ENCODE data around the gene PIGT.

The PIGT gene

DNA sequence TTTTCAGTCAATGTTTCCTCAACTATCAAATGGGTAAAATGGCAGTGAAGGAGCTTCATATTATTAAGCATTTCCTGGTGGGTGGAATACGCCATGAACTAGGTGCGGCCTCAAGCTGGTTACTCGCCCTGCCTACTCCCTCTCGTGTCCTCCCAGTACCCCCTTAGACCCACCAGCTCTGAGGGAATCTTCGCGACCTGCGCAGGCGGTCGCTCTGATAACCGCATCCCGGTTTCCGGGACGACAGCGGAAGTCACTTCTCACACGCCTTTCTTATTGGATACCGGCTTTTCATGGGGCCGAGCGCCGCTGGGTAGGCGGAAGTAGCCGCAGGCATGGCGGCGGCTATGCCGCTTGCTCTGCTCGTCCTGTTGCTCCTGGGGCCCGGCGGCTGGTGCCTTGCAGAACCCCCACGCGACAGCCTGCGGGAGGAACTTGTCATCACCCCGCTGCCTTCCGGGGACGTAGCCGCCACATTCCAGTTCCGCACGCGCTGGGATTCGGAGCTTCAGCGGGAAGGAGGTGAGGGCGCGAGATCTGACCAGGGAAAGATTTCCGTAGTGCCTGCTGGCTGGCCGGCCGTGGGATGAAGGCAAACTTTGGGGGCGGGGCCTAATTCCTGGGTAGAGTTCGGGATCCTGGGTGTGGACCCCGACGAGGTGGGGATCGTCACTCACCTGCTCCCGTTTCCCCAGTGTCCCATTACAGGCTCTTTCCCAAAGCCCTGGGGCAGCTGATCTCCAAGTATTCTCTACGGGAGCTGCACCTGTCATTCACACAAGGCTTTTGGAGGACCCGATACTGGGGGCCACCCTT, at the start of gene PIGT:
PIGT (plus strand) TSS at position 320 of the 816 bp plus-strand sequence; CDS start at position 336, 16 bp downstream.
- DNase-seq (ENCODE audit: low read depth) = peak; percentile 92

DNA sequence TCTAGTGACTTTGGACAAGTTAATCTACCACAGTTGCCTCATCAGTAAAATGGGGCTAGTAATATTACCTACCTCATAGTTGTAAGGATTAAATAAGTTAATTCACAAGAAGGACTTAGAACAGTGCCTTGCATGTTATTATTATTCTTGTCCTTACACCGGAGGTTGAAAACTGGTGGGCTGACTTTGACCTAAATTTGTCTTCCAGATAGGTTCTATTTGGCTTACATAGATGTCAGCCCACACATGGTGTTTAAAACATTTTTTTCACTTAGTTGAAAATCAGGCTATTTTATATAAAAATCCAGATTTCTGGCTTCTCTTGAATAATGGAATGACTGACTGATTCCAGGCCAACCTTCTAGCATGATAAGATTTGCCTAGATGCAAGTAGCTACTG, 49.7 kb upstream of the PIGT start:
- no peak for DNase-seq (ENCODE audit: low read depth)

GRCh38 chr20:45366631-45367030, 49.3 kb upstream of the PIGT start:
- DNase-seq (ENCODE audit: low read depth) = no peak

DNA sequence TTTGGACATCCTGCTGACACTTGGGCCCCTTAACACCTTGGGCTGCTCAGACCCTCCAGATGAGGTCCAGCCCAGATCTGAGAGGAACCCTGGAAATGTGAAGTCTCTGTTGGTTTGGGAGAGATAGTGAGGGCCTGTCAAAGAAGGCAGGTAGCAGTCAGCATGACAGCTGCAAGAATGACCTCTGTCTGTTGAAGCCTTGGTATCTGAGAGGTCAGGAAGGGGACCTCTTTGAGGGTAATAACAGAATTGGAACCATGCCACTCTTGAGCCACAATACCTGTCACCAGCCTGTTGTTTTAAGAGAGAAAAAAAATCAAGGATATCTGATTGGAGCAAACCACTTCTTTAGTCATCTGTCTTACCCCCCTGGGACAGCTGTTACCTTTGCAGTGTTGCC, 48.8 kb upstream of the PIGT start:
- no peak for DNase-seq (ENCODE audit: low read depth)

DNA sequence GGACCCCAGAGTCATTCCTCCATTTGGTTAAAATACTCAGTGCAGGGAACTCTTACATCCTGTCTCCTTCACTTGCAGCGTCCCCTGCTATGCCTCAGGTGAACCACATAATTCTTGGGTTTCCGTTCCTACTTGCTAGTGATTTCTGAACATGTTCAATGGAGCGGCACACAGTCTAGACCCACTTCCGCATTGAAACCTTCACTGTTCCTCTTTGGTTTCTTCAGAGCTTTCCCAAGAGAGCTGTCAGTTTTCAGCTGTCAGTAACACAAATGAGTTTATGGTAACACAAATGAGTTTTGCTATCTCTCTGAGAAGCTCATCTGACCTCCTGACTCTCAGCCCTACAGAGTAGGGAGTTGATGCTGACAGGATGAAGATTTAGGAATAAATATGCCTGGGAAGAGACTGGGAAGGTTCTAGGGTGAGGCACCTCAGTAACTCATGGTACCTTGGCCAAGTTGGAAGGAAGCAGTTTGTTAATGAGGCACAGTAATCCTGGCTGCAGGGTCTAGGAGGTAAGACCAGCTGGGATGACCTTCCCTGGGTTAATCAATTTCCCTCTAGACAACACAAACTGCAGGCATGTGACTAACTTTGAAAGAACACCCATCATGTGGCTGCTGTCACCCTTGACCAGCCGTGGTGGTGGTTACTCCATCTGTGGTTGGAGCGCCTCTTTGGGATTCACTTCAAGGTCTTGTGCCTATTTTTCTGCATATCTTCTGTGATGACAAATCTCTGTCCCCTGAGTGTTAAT, 47.5 kb upstream of the PIGT start:
- DNase-seq (ENCODE audit: low read depth) = no peak

DNA sequence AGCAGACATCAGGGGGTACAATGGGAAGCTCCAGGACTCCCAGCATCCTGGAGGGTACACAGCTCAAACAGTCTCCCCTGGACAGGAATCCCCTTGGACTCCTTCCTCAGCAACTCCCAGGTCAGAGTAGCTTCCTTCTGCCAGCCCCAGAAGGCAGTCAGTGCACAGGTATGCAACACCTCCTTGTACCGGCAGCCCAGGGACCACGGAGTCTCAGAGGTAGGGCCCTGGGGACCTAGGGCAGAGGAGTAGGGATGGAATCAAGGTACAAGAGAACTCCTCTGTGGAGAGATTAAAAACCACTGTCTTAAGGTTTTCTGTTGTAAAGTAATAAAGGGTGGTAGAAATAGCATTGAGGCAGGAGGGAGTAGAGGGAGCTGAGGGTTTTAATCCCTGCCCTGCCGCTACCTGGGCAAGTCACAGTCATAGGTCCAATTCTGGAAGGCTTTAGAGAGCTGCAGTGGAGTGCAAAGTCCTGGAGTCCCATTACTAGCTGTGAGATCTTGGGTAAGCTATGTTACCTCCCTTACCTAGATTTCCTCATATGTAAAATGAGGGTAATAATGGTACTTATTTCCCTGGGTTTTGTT, 45.3 kb upstream of the PIGT start:
- no peak for DNase-seq (ENCODE audit: low read depth)

- DNase-seq (ENCODE audit: low read depth) = no peak
Observed at GRCh38 chr20:45372241-45372640, 43.7 kb upstream of the PIGT start.

- no peak for DNase-seq (ENCODE audit: low read depth)
Observed at GRCh38 chr20:45372646-45373352, 43.1 kb upstream of the PIGT start.

DNA sequence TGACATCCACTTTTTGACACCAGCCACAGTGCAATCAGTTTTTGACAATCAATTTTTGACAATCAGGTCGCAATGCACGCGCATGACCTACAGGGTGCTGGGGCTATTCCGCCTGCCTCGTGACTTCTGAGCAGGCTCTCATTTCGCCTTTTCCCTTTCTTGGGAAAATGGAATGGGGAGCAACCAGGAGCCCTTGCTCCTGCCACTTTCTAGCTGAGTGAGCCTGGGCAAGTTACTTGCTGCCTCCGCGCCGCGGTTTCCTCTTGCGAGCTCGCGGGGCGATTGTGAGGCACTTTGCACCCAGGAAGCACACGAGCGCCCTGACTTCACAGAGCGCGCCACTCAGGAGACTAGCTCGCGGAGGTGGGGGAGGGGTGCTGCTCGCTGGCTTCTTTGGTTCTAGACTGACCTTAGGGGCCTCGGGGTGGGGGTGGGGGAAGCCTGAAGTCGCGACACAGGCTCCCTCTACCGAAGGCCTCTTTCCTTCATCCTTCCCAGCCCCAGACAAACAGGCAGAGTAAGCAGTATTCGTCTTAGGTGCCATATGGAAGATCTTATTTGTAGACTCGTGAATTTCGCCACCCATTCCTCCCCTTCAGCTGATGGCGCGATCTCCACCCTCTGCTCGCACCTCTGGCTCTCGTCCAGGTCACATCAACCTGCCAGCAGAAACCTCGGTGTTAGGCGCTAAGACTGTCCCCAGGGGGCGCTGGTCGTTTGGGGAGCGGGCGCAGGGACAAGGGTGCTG, 42.4 kb upstream of the PIGT start:
- peak; percentile 92 for DNase-seq (ENCODE audit: low read depth)

DNA sequence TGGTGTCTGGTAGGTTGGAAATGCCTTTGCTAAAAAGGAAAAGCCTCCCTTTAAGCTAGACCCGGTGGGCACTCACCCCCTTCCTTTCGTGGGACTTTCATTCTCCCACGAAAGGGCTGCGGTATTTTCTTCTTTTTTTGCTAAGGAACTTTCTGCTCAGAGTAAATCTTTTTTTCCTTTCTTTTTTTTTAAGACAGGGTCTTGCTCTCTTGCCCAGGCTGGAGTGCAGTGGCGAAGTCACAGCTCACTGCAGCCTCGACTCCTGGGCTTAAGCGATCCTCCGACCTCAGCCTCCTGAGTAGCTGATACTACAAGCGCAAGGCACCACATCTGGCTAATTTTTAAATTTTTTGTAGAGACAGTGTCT, 41.9 kb upstream of the PIGT start:
- DNase-seq (ENCODE audit: low read depth) = no peak

GRCh38 chr20:45374966-45375365, 41.0 kb upstream of the PIGT start:
- no peak for DNase-seq (ENCODE audit: low read depth)

GRCh38 chr20:45377269-45377668, 38.7 kb upstream of the PIGT start:
- no peak for DNase-seq (ENCODE audit: low read depth)

- no peak for DNase-seq (ENCODE audit: low read depth)
Observed at GRCh38 chr20:45378191-45378590, 37.8 kb upstream of the PIGT start, which contains the start of gene TP53TG5. TSS of gene TP53TG5 (minus strand) at chr20:45378325. CDS start at chr20:45378236, 89 bp downstream.

- no peak for DNase-seq (ENCODE audit: low read depth)
Observed at GRCh38 chr20:45387274-45387673, 28.7 kb upstream of the PIGT start.

DNA sequence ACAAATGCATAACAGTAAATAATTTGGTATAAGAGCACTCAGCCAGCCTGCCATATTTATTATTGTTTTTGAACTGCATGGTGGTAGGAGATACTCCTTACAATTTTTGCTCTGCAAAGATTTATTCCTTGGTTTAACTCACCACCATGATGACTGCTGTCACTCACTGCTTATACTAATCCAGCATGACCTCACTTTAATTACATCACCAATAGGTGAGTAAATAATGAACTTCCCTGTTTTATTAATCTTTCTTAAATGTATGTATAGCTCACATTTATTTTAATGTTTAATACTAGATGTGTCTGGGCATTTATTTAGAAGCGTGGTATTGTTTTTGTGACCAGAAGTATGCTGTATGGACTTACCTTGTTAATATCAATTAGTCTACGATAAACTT, 25.0 kb upstream of the PIGT start:
- no peak for DNase-seq (ENCODE audit: low read depth)

GRCh38 chr20:45391559-45391958, 24.4 kb upstream of the PIGT start:
- no peak for DNase-seq (ENCODE audit: low read depth)

- no peak for DNase-seq (ENCODE audit: low read depth)
Observed at GRCh38 chr20:45392733-45393132, 23.2 kb upstream of the PIGT start.

DNA sequence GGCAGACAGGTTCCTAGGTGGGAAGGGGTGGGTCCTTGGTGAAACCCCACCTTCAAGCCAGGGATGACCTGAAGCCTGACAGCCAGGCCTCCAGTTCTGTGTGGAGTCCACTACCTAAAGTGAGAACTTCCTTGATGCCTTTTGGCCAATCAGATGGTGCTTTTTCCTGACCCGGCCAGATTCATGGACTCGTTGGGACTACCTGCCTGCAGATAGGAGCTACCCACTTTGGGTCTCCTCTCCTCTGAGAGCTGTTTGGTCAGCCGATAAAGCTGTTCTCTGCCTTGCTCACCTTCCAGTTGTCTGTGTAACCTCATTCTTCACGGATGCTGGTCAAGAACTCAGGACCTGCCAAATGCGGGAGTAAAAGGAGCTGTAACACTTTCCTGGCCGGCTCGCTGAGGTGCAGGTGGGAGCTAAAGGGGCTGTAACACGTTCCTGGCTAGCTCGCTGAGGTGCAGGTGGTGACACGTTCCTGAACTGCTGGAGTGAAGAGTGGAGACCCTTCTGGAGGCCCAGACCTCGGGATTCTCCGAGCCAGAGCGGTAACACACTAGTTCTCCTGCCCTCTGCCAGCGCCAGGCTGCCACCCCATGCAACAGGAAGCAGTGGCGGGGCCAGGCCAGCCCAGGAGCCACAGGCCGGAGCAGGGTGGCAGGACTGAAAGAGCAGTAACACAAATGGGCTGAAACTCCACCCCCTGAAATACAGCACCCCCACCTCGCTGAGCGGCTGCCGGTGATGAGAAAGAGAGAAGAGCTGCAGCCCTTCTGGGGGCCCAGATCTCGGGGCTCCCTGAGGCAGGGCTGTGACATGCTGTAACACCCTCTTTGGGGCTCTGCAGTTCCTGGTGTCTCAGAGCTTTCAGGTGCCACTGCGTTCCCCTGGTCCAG, 21.5 kb upstream of the PIGT start:
- DNase-seq (ENCODE audit: low read depth) = no peak

GRCh38 chr20:45395114-45395415, 20.9 kb upstream of the PIGT start:
- DNase-seq (ENCODE audit: low read depth) = no peak

DNA sequence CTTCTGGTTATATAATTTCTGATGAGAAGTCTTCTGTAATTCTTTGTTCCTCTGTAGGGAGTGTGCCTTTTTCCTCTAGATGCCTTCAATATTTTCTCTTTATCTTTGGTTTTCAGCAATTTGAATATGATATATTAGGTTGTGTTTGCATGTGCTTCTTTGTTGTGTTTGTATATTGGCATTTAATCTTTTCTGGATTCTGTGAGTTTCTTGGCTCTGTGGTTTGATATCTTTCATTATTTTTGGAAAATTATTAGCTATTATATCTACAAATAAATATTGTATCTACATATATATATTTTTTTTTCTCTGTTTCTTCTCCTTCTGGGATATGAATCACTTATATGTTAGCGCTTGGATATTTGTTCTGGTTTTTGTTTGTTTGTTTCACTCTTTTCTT, 16.9 kb upstream of the PIGT start:
- no peak for DNase-seq (ENCODE audit: low read depth)

Measured in ELR (cell line).